Trophoblast cell (in vitro differentiated cells and primary cell): Measurements from ENCODE around the gene PHB1.

Source experiments
- DNase-seq, 2 donors: peaks; one replicate each; pipeline ENCODE4 v3.0.0-alpha.2; 2016
- H2AFZ ChIP-seq: 2 replicates; pipeline ENCODE4 v1.6.1; 2013; ENCODE audit warnings: low read length, moderate library complexity, mild to moderate bottlenecking; ENCODE audit not compliant: insufficient read depth, poor library complexity
- H2AK5ac ChIP-seq: 2 replicates; pipeline ENCODE4 v1.6.1; 2013; ENCODE audit warnings: mild to moderate bottlenecking, low read length
- H2BK120ac ChIP-seq: 2 replicates; pipeline ENCODE4 v1.6.1; 2013; ENCODE audit warnings: low read length, mild to moderate bottlenecking, moderate library complexity; ENCODE audit not compliant: insufficient read depth, poor library complexity
- H2BK12ac ChIP-seq: 2 replicates; pipeline ENCODE4 v1.6.1; 2013; ENCODE audit warnings: mild to moderate bottlenecking, low read length, moderate library complexity
- H2BK5ac ChIP-seq: 2 replicates; pipeline ENCODE4 v1.6.1; 2013; ENCODE audit warnings: low read length, low read depth, moderate library complexity, mild to moderate bottlenecking; ENCODE audit not compliant: poor library complexity
- H3K14ac ChIP-seq: 2 replicates; pipeline ENCODE4 v1.6.1; 2013; ENCODE audit warnings: mild to moderate bottlenecking, low read length
- H3K18ac ChIP-seq: 2 replicates; pipeline ENCODE4 v1.6.1; 2013; ENCODE audit warnings: mild to moderate bottlenecking, low read length
- H3K23ac ChIP-seq: 2 replicates; pipeline ENCODE4 v1.6.1; 2013; ENCODE audit warnings: low read length
- H3K27ac ChIP-seq: 2 replicates; pipeline ENCODE4 v1.5.1; 2013; ENCODE audit warnings: low read depth, mild to moderate bottlenecking, inconsistent platforms, low read length, moderate library complexity
- H3K27me3 ChIP-seq: 2 replicates; pipeline ENCODE4 v1.6.1; 2013; ENCODE audit warnings: inconsistent platforms, mild to moderate bottlenecking, low read length, moderate library complexity; ENCODE audit not compliant: insufficient read depth
- H3K36me3 ChIP-seq, 2 experiments: 1 replicate in 1 of 2; 2 replicates in 1 of 2; pipeline ENCODE4 v1.6.1; 2013; ENCODE audit warnings: low read length in 2 of 2, mild to moderate bottlenecking in 2 of 2, moderate library complexity in 1 of 2; ENCODE audit not compliant: insufficient read depth in 2 of 2, control insufficient read depth in 1 of 2
- H3K4ac ChIP-seq: 2 replicates; pipeline ENCODE4 v1.6.1; 2013; ENCODE audit warnings: low read depth, mild to moderate bottlenecking, low read length, moderate library complexity
- H3K4me1 ChIP-seq, 2 experiments: 1 replicate in 1 of 2; 2 replicates in 1 of 2; pipeline ENCODE4 v1.6.1; 2013; ENCODE audit warnings: low read length in 2 of 2, mild to moderate bottlenecking in 2 of 2, moderate library complexity in 1 of 2; ENCODE audit not compliant: insufficient read depth in 2 of 2, control insufficient read depth in 1 of 2
- H3K4me2 ChIP-seq: 2 replicates; pipeline ENCODE4 v1.6.1; 2013; ENCODE audit warnings: inconsistent platforms, mild to moderate bottlenecking, low read length, moderate library complexity
- H3K4me3 ChIP-seq: 2 replicates; pipeline ENCODE4 v1.5.1; 2013; ENCODE audit warnings: mild to moderate bottlenecking, low read depth, low read length, inconsistent platforms
- H3K79me1 ChIP-seq: one replicate; pipeline ENCODE4 v1.6.1; 2013; ENCODE audit warnings: low read length
- H3K79me2 ChIP-seq: 2 replicates; pipeline ENCODE4 v1.6.1; 2013; ENCODE audit warnings: low read length, mild to moderate bottlenecking; ENCODE audit not compliant: control insufficient read depth, insufficient read depth, poor library complexity
- H3K9ac ChIP-seq: 2 replicates; pipeline ENCODE4 v1.6.1; 2013; ENCODE audit warnings: mild to moderate bottlenecking, low read length
- H3K9me3 ChIP-seq: 2 replicates; pipeline ENCODE4 v1.6.1; 2013; ENCODE audit warnings: low read depth, mild to moderate bottlenecking, control low read depth, inconsistent platforms, low read length; ENCODE audit not compliant: insufficient read depth
- H4K12ac ChIP-seq: 2 replicates; pipeline ENCODE4 v1.6.1; 2013; ENCODE audit warnings: low read depth, mild to moderate bottlenecking, low read length, moderate library complexity
- H4K8ac ChIP-seq: 2 replicates; pipeline ENCODE4 v1.6.1; 2013; ENCODE audit warnings: low read depth, mild to moderate bottlenecking, low read length, moderate library complexity
- H4K91ac ChIP-seq: one replicate; pipeline ENCODE4 v1.6.1; 2013; ENCODE audit warnings: low read depth, mild to moderate bottlenecking, low read length, moderate library complexity
- whole genome bisulfite sequencing: extraction: QIAGEN DNeasy Blood & Tissue Kit; methylation state at CpG from one replicate; pipeline ENCODE4 v1.1.7; 2013; ENCODE audit warnings: missing lambda C conversion rate; ENCODE audit not compliant: insufficient read length, insufficient coverage; ENCODE audit errors: extremely low coverage; 5-methylcytosine and 5-hydroxymethylcytosine counted together

The PHB1 gene

DNA sequence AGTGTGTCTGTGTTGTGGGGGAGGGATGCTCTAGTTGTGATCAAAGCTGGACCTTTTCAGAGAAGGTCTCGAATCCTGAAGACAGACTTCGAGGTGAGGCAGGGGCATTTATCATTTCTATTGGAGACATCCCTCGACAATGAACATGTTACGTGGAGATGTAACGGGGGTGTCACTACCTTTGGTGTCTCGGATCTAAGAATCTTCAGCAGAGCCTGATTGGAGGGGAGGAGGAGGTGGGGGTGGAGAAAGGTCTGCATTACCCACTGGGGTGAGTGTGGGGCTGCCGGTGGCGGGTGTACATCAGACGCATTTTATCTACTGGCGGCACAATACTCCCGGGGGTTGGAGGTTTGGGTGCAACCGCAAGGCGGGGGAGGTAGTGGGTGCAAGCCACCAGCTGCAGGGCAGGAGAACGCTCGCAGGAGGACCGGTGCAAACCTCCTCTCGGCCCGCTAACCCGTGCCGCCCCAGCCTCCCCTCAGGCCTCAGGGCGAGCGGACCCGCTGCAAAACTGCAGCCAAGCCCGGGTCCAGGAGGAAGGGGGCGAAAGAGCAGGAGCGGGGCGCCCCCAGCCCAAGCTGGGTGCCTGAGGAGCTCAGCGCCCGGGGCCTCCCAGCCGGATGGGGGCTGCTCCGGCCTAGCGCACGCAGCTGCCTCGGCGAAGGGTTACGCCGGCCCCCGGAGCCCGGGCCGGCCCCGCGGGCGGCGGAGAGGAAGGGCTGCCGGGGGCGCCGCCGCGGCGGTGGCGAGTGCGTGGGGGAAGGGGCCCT, 53.4 kb downstream of the PHB1 start:
- DNase-seq, result peak; percentile 35 to 43

GRCh38 chr17:49360796-49361128, 53.9 kb downstream of the PHB1 start:
- Histone ChIP-seq H2BK12ac (no peak overlapping the region), H3K36me3 (no peaks in the 10 kb centered on the region), H3K79me1 (peaks cover 9% of the 10 kb centered on the region), H3K4me2 (peak overlapping the region; percentile 69), H2AK5ac (no peak overlapping the region), H3K4ac (peak overlapping the region; percentile 16), H4K91ac (no peak overlapping the region), H2BK120ac (no peak overlapping the region), H4K8ac (no peak overlapping the region), H3K4me3 (peak overlapping the region; percentile 89), H3K4me1 (peaks cover 2 to 6% of the 10 kb centered on the region in 2 experiments), H3K79me2 (peaks cover 11% of the 10 kb centered on the region), H3K23ac (no peak overlapping the region), H3K14ac (no peak overlapping the region), H3K27ac (no peak overlapping the region), H3K18ac (no peak overlapping the region), H3K9ac (no peak overlapping the region), H2BK5ac (no peak overlapping the region), H4K12ac (no peak overlapping the region), H2AFZ (no peak overlapping the region), H3K27me3 (no peaks in the 10 kb centered on the region), H3K9me3 (no peaks in the 10 kb centered on the region)
- WGBS, result no CpG with 5 or more reads among the region's 8 CpGs
- DNase-seq, result no peak

More for the DNA sequence above, 53.4 kb downstream of the PHB1 start:
- Histone ChIP-seq H3K4me2 (peak overlapping the region; percentile 69), H3K23ac (no peak overlapping the region), H2AFZ (peak overlapping the region; percentile 91), H2BK5ac (peak overlapping the region; percentile 91), H3K79me2 (peaks cover 11% of the 10 kb centered on the region), H3K79me1 (peaks cover 9% of the 10 kb centered on the region), H2BK120ac (peak overlapping the region; percentile 86), H4K12ac (peak overlapping the region; percentile 93), H3K4me3 (peak overlapping the region; percentile 89), H3K27me3 (no peaks in the 10 kb centered on the region), H3K4ac (peak overlapping the region; percentile 91), H3K36me3 (no peaks in the 10 kb centered on the region), H4K8ac (peak overlapping the region; percentile 95), H2AK5ac (peak overlapping the region; percentile 82), H3K27ac (peak overlapping the region; percentile 99), H3K18ac (peak overlapping the region; percentile 99), H3K9me3 (no peaks in the 10 kb centered on the region), H4K91ac (peak overlapping the region; percentile 94), H3K9ac (peak overlapping the region; percentile 88), H3K14ac (peak overlapping the region; percentile 98), H2BK12ac (peak overlapping the region; percentile 16), H3K4me1 (peaks cover 2 to 6% of the 10 kb centered on the region in 2 experiments)
- WGBS, result no CpG with 5 or more reads among the region's 52 CpGs

GRCh38 chr17:49359990-49360795, 54.5 kb downstream of the PHB1 start:
- 100% methylated on average over 1 of the region's 8 CpGs for WGBS
- no peak overlapping the region for H3K23ac ChIP-seq

DNA sequence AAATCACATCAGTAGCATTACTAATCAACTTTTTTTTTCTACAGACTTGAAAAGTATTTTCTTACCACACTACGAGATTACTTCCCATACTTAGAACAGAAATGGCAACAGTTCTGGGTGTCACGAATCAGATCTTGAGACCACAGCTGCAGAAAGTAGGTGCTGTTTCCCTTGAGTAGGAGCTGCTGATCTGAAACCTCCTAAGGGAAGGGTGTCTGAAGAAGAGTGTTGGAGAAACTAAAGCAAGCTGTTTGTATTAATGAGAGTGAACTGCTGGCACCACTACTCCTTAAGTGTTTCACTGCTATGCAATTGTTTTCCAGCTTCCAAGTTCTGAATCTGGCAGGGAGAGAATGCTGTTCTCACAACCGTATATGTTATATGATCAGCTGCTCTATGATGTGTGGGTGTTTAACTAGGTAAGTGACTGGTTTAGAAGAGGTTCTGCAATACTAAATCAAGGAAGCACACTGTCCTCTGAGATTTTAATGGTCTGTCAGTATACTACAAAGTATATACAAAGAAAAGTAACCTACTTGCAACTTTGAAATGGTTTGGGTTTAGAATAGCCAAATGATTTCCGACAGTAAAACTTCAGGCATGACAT, 55.9 kb downstream of the PHB1 start:
- no CpG with 5 or more reads among the region's 4 CpGs for WGBS

More at GRCh38 chr17:49359990-49360795, 54.5 kb downstream of the PHB1 start:
- Histone ChIP-seq H3K79me1 (peaks cover 9% of the 10 kb centered on the region), H3K4me3 (no peak overlapping the region), H4K12ac (no peak overlapping the region), H2BK12ac (no peak overlapping the region), H3K79me2 (peaks cover 11% of the 10 kb centered on the region), H3K4ac (peak overlapping the region; percentile 57), H3K4me2 (peak overlapping the region; percentile 69), H2BK120ac (no peak overlapping the region), H3K27ac (no peak overlapping the region), H2AK5ac (no peak overlapping the region), H2AFZ (no peak overlapping the region), H3K18ac (no peak overlapping the region), H3K36me3 (no peaks in the 10 kb centered on the region), H4K8ac (no peak overlapping the region), H3K27me3 (no peaks in the 10 kb centered on the region), H3K9ac (no peak overlapping the region), H3K14ac (no peak overlapping the region), H3K9me3 (no peaks in the 10 kb centered on the region), H2BK5ac (no peak overlapping the region), H4K91ac (no peak overlapping the region), H3K4me1 (peaks cover 2 to 6% of the 10 kb centered on the region in 2 experiments)
- DNase-seq, result peak in 1 of 2 donors; percentile 38

More for the DNA sequence above, 55.9 kb downstream of the PHB1 start:
- Histone ChIP-seq H4K91ac (no peak overlapping the region), H3K4me3 (no peak overlapping the region), H3K9ac (no peak overlapping the region), H3K4me2 (no peak overlapping the region), H2AK5ac (no peak overlapping the region), H2AFZ (no peak overlapping the region), H4K8ac (no peak overlapping the region), H3K18ac (no peak overlapping the region), H4K12ac (no peak overlapping the region), H3K27ac (no peak overlapping the region), H3K23ac (no peak overlapping the region), H3K79me2 (peaks cover 11% of the 10 kb centered on the region), H3K27me3 (no peaks in the 10 kb centered on the region), H3K14ac (no peak overlapping the region), H2BK5ac (no peak overlapping the region), H3K4ac (no peak overlapping the region), H2BK12ac (no peak overlapping the region), H3K79me1 (peaks cover 9% of the 10 kb centered on the region), H3K4me1 (peaks cover 2 to 6% of the 10 kb centered on the region in 2 experiments), H3K36me3 (no peaks in the 10 kb centered on the region), H2BK120ac (no peak overlapping the region), H3K9me3 (no peaks in the 10 kb centered on the region)
- no peak for DNase-seq
